ENCODE measurements around the gene MCM3AP. TPM values are rescaled to one million over a fixed set of nuclear protein-coding genes. Genes with fewer than 3 reads are reported as not detected.

MCM3AP gene
- total RNA-seq, 1 experiment from 2014 or later, result 88.4 TPM

GRCh38 chr21:46247699-46248421 is 37.6 kb downstream of the MCM3AP start:
- no peak overlapping the region for H3K27ac ChIP-seq (ENCODE audit: low read depth, low read length)
- BruUV-seq (replicated peaks), result no TSS peak
- H4K20me1 ChIP-seq (ENCODE audit: insufficient read depth), result no peaks in the 10 kb centered on the region
- no peaks in the 10 kb centered on the region for H3K9me3 ChIP-seq (ENCODE audit: control insufficient read depth in 1 of 2, insufficient read depth in 1 of 2, low read depth in 1 of 2, low read length in 2 of 2)
- ChIA-PET RAD21 (ENCODE audit: low non-redundant PET in 1 of 2, low total read pairs in 2 of 2, uncharacterized antibody in 2 of 2, unreplicated experiment in 2 of 2) (no interaction called here), POLR2A (no interaction called here), CTCF (no interaction called here)
- no peak overlapping the region for H3K9ac ChIP-seq (ENCODE audit: low read length)
- no peaks in the 10 kb centered on the region for H3K4me1 ChIP-seq (ENCODE audit: control insufficient read depth in 1 of 2, insufficient read depth in 2 of 2, low read length in 2 of 2)
- no peak overlapping the region for H2AFZ ChIP-seq (ENCODE audit: low read depth, low read length, poor library complexity, severe bottlenecking)
- no peak for DNase-seq (ENCODE audit: low read depth, low spot score)
- no peak for TF ChIP-seq ZFX (IDR thresholded peaks at IDR 0.05)
- TF ChIP-seq, protein P1, sequence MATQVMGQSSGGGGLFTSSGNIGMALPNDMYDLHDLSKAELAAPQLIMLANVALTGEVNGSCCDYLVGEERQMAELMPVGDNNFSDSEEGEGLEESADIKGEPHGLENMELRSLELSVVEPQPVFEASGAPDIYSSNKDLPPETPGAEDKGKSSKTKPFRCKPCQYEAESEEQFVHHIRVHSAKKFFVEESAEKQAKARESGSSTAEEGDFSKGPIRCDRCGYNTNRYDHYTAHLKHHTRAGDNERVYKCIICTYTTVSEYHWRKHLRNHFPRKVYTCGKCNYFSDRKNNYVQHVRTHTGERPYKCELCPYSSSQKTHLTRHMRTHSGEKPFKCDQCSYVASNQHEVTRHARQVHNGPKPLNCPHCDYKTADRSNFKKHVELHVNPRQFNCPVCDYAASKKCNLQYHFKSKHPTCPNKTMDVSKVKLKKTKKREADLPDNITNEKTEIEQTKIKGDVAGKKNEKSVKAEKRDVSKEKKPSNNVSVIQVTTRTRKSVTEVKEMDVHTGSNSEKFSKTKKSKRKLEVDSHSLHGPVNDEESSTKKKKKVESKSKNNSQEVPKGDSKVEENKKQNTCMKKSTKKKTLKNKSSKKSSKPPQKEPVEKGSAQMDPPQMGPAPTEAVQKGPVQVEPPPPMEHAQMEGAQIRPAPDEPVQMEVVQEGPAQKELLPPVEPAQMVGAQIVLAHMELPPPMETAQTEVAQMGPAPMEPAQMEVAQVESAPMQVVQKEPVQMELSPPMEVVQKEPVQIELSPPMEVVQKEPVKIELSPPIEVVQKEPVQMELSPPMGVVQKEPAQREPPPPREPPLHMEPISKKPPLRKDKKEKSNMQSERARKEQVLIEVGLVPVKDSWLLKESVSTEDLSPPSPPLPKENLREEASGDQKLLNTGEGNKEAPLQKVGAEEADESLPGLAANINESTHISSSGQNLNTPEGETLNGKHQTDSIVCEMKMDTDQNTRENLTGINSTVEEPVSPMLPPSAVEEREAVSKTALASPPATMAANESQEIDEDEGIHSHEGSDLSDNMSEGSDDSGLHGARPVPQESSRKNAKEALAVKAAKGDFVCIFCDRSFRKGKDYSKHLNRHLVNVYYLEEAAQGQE (IDR thresholded peaks at IDR 0.05; ENCODE audit: low read depth), result no peak
- no peak for TF ChIP-seq FOSL1 (IDR thresholded peaks at IDR 0.05; ENCODE audit: low read depth)
- no peak overlapping the region for H3K4me2 ChIP-seq (ENCODE audit: low read length)
- H3K9me2 ChIP-seq (ENCODE audit: insufficient read depth), result no peaks in the 10 kb centered on the region
- ATAC-seq, result no peak
- H3K4me3 ChIP-seq (replicated peaks in 1 of 2; ENCODE audit: low read depth in 1 of 2, low read length in 2 of 2), result no peak overlapping the region
- no peaks in the 10 kb centered on the region for H3K27me3 ChIP-seq (ENCODE audit: insufficient read depth, low read length)
- intact Hi-C loops (cut with micrococcal nuclease), result no loop called here
- peaks cover 60 to 74% of the 10 kb centered on the region in 2 experiments for H3K36me3 ChIP-seq (ENCODE audit: control insufficient read depth in 1 of 2, insufficient read depth in 2 of 2, low read length in 2 of 2)
- H3K79me2 ChIP-seq (ENCODE audit: insufficient read depth, low read length), result peaks cover 11% of the 10 kb centered on the region

GRCh38 chr21:46246345-46246744 is 39.1 kb downstream of the MCM3AP start:
- Histone ChIP-seq H3K36me3 (ENCODE audit: control insufficient read depth in 1 of 2, insufficient read depth in 2 of 2, low read length in 2 of 2) (peaks cover 66 to 73% of the 10 kb centered on the region in 2 experiments), H3K27me3 (ENCODE audit: insufficient read depth, low read length) (no peaks in the 10 kb centered on the region), H3K9me3 (ENCODE audit: control insufficient read depth in 1 of 2, insufficient read depth in 1 of 2, low read depth in 1 of 2, low read length in 2 of 2) (no peaks in the 10 kb centered on the region), H3K9ac (ENCODE audit: low read length) (no peak overlapping the region), H4K20me1 (ENCODE audit: insufficient read depth) (no peaks in the 10 kb centered on the region), H3K9me2 (ENCODE audit: insufficient read depth) (no peaks in the 10 kb centered on the region), H2AFZ (ENCODE audit: low read depth, low read length, poor library complexity, severe bottlenecking) (no peak overlapping the region), H3K4me3 (replicated peaks in 1 of 2; ENCODE audit: low read depth in 1 of 2, low read length in 2 of 2) (no peak overlapping the region), H3K27ac (ENCODE audit: low read depth, low read length) (no peak overlapping the region), H3K4me1 (ENCODE audit: control insufficient read depth in 1 of 2, insufficient read depth in 2 of 2, low read length in 2 of 2) (no peaks in the 10 kb centered on the region), H3K4me2 (ENCODE audit: low read length) (no peak overlapping the region), H3K79me2 (ENCODE audit: insufficient read depth, low read length) (peaks cover 11% of the 10 kb centered on the region)
- ATAC-seq (no peak), DNase-seq (ENCODE audit: low read depth, low spot score) (no peak)
- intact Hi-C loops (cut with micrococcal nuclease), result no loop called here
- ChIA-PET POLR2A (no interaction called here), CTCF (no interaction called here), RAD21 (ENCODE audit: low non-redundant PET in 1 of 2, low total read pairs in 2 of 2, uncharacterized antibody in 2 of 2, unreplicated experiment in 2 of 2) (no interaction called here)
- no TSS peak for BruUV-seq (replicated peaks)
- TF ChIP-seq, protein P1 (IDR thresholded peaks at IDR 0.05; ENCODE audit: low read depth), result no peak
- TF ChIP-seq EZH2phosphoT487 (IDR thresholded peaks at IDR 0.05; ENCODE audit: borderline replicate concordance) (no peak), YY1 (IDR thresholded peaks at IDR 0.05; ENCODE audit: extremely low read depth, insufficient replicate concordance, low read depth, low read length) (no peak), TCF7L2 (IDR thresholded peaks at IDR 0.05; ENCODE audit: borderline replicate concordance, extremely low read depth, insufficient read depth, insufficient read length) (no peak), SIN3A (IDR thresholded peaks at IDR 0.05; ENCODE audit: low read depth) (no peak), JUND (IDR thresholded peaks at IDR 0.05) (no peak), RAD21 (IDR thresholded peaks at IDR 0.05; ENCODE audit: low read depth) (no peak), CEBPB (IDR thresholded peaks at IDR 0.05; ENCODE audit: low read depth) (no peak), ZNF274 (IDR thresholded peaks at IDR 0.05; ENCODE audit: low read depth, low read length) (no peak), EZH2 (IDR thresholded peaks at IDR 0.05) (no peak), POLR2A (IDR thresholded peaks at IDR 0.05; ENCODE audit: borderline replicate concordance, extremely low read depth, insufficient read depth, insufficient read length) (no peak), FOSL1 (IDR thresholded peaks at IDR 0.05; ENCODE audit: low read depth) (no peak)
